Endothelial cell of umbilical vein (primary cell): ENCODE results near the gene AKAP8.

Experiments used
- FOS ChIP-seq: IDR thresholded peaks from 2 replicates; pipeline ENCODE4 v1.6.1; 2011; ENCODE audit warnings: mild to moderate bottlenecking, low read length, moderate library complexity, borderline replicate concordance; ENCODE audit not compliant: insufficient read depth
- JUN ChIP-seq: IDR thresholded peaks from 2 replicates; pipeline ENCODE4 v1.6.1; 2011; ENCODE audit warnings: borderline replicate concordance, low read depth; ENCODE audit not compliant: insufficient read length, insufficient read depth
- MYC ChIP-seq: IDR thresholded peaks from one replicate; pipeline ENCODE4 v1.6.1; 2011; ENCODE audit warnings: mild to moderate bottlenecking, low read depth, low read length
- POLR2A ChIP-seq: IDR thresholded peaks from 2 replicates; pipeline ENCODE4 v1.6.1; 2012; ENCODE audit warnings: low read depth, mild to moderate bottlenecking, control low read depth, low read length
- POLR2AphosphoS5 ChIP-seq: IDR thresholded peaks from 2 replicates; pipeline ENCODE4 v1.6.1; 2012; ENCODE audit warnings: low read depth, mild to moderate bottlenecking, control low read depth, low read length, moderate library complexity; ENCODE audit not compliant: insufficient read depth
- TF ChIP-seq, protein P1 (sequence below), 2 donors: IDR thresholded peaks; 1 replicate in 1 of 2; 2 replicates in 1 of 2; pipeline ENCODE4 v1.5.1; 2011; ENCODE audit warnings: low read length in 2 of 2, mild to moderate bottlenecking in 2 of 2, moderate library complexity in 2 of 2, control low read depth in 1 of 2, inconsistent platforms in 1 of 2, low read depth in 1 of 2; ENCODE audit not compliant: insufficient read depth in 1 of 2; ENCODE audit errors: extremely low read depth in 1 of 2
- TF ChIP-seq, protein P2 (sequence below): IDR thresholded peaks from 2 replicates; pipeline ENCODE4 v1.6.1; 2011; ENCODE audit not compliant: insufficient read depth, insufficient read length

DNA sequence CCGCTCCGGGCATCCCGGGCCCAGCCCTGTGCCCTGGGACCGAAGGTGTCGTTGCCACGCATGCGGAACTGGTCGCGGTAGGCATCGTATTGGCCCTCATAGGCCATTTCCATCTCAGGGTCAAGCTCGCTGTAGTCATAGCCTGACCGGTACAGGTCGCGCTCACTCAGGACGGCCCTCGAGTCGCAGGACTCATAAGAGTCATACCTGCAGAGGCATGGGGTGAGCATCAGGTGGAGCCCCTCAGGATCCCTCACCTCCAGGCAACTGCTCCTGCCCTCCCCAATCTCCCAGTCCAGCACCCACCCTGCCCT is 21.8 kb upstream of the AKAP8 start:
- TF ChIP-seq, protein P1, sequence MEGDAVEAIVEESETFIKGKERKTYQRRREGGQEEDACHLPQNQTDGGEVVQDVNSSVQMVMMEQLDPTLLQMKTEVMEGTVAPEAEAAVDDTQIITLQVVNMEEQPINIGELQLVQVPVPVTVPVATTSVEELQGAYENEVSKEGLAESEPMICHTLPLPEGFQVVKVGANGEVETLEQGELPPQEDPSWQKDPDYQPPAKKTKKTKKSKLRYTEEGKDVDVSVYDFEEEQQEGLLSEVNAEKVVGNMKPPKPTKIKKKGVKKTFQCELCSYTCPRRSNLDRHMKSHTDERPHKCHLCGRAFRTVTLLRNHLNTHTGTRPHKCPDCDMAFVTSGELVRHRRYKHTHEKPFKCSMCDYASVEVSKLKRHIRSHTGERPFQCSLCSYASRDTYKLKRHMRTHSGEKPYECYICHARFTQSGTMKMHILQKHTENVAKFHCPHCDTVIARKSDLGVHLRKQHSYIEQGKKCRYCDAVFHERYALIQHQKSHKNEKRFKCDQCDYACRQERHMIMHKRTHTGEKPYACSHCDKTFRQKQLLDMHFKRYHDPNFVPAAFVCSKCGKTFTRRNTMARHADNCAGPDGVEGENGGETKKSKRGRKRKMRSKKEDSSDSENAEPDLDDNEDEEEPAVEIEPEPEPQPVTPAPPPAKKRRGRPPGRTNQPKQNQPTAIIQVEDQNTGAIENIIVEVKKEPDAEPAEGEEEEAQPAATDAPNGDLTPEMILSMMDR (IDR thresholded peaks at IDR 0.05; ENCODE audit: extremely low read depth in 1 of 2, insufficient read depth in 1 of 2, low read depth in 1 of 2, low read length in 2 of 2): no peak
- TF ChIP-seq, protein P2, sequence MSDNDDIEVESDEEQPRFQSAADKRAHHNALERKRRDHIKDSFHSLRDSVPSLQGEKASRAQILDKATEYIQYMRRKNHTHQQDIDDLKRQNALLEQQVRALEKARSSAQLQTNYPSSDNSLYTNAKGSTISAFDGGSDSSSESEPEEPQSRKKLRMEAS: no peak
- TF ChIP-seq FOS (no peak), POLR2AphosphoS5 (no peak), POLR2A (no peak), MYC (no peak), JUN (no peak)
